ENCODE measurements around the gene RTN4R. TPM values are rescaled to one million over a fixed set of nuclear protein-coding genes. Genes with fewer than 3 reads are reported as not detected.

RTN4R gene
- total RNA-seq, 6 donors from 2014 or later: 2.6 to 13.0 (median 9.0) TPM

DNA sequence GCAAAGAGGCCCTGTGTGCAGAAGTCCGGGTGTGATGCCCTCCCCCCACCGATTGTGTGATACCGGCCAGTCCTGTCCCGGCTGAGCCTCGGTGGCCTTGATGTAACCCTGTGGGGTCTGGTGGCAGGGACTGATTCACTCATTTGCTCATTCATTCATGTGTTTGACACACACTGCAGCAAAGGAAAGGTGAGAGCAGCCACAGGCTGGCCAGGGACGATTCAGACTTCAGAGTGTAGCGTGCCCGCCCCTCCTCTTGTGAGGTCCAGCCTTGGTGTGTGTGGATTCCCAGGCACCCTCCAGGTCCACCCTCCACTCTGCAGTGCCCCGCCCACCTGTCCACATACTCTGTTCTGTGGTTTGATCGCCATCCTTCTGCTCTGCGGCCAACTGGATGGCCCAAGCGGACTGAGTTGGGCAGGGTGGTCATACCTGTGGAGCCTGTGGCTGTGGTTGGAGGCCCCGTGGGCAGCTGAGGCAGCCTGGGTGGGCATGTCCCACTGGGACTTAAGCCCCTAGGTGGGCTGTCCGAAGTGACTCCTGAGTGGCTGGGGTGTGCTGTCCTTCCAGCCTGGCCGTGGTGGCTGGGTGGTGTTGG is 59.3 kb downstream of the RTN4R start:
- no peak for ATAC-seq (ENCODE audit: low FRiP score in 2 of 2)
- no peak overlapping the region for H3K4me3 ChIP-seq
- no peaks in the 10 kb centered on the region for H3K27me3 ChIP-seq
- no peaks in the 10 kb centered on the region for H3K9me3 ChIP-seq
- peaks cover 46 to 68% (median 48%) of the 10 kb centered on the region in 4 donors for H3K4me1 ChIP-seq
- H3K27ac ChIP-seq: no peak overlapping the region
- peak in 1 of 2 donors; percentile 66 for DNase-seq
- TF ChIP-seq EP300 (IDR thresholded peaks at IDR 0.05): no peak
- TF ChIP-seq POLR2A (IDR thresholded peaks at IDR 0.05): no peak
- TF ChIP-seq CTCF (IDR thresholded peaks at IDR 0.05): no peak
- no peak for TF ChIP-seq POLR2AphosphoS5 (IDR thresholded peaks at IDR 0.05)
- H3K36me3 ChIP-seq: no peaks in the 10 kb centered on the region
- WGBS, 2 donors: 80 to 88% methylated on average over 2 to 13 of the region's 15 CpGs

GRCh38 chr22:20207277-20208025 is 60.7 kb downstream of the RTN4R start:
- 79 to 83% methylated on average over 5 to 11 of the region's 11 CpGs for WGBS, 2 donors
- ATAC-seq (ENCODE audit: low FRiP score in 2 of 2) (no peak), DNase-seq (peak in 1 of 2 donors; percentile 66)
- no peak for TF ChIP-seq POLR2A (IDR thresholded peaks at IDR 0.05)
- TF ChIP-seq CTCF (IDR thresholded peaks at IDR 0.05): no peak
- TF ChIP-seq POLR2AphosphoS5 (IDR thresholded peaks at IDR 0.05): no peak
- no peak for TF ChIP-seq EP300 (IDR thresholded peaks at IDR 0.05)
- peak overlapping the region; percentile 78 to 92 (median 86) for H3K27ac ChIP-seq
- peak overlapping the region in 3 of 4 donors; percentile 51 to 86 (median 73) for H3K4me3 ChIP-seq
- H3K9me3 ChIP-seq: no peaks in the 10 kb centered on the region
- peaks cover 57 to 82% (median 58%) of the 10 kb centered on the region in 4 donors for H3K4me1 ChIP-seq
- no peaks in the 10 kb centered on the region for H3K27me3 ChIP-seq
- H3K36me3 ChIP-seq: no peaks in the 10 kb centered on the region

DNA sequence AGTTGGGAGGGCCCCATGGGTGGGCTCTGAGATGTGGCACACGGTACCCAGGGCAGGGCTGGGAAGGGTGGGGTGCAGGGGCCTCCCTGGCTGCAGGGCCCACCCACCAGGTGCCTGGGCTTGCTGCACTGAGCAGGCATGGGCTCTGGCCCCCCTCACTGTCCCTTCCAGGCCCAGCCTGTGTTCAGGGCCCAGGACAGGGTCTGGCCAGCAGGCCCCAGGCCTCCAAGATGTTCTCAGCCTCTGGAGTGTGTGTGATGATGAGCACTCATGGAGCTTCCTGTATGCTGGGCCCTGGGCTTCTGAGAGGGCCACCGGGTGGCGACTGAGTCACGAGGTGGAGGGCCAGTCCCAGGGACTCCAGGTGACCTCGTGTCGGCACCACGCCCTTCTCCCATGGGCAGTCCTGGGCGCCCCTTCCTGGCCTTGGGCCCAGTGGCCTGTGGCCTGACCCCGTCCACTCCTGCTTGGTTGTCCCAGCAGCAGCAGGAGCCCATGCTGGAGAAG is 61.4 kb downstream of the RTN4R start:
- 42 to 50% methylated on average over 2 to 7 of the region's 9 CpGs for WGBS, 2 donors
- Histone ChIP-seq H3K27me3 (no peaks in the 10 kb centered on the region), H3K4me1 (peaks cover 52 to 75% (median 58%) of the 10 kb centered on the region in 4 donors), H3K4me3 (peak overlapping the region; percentile 12 to 86 (median 62)), H3K36me3 (no peaks in the 10 kb centered on the region), H3K27ac (peak overlapping the region; percentile 78 to 92 (median 86)), H3K9me3 (no peaks in the 10 kb centered on the region)
- TF ChIP-seq CTCF (IDR thresholded peaks at IDR 0.05) (peak in 1 of 6 experiments; percentile 5), POLR2AphosphoS5 (IDR thresholded peaks at IDR 0.05) (no peak)
- DNase-seq (peak; percentile 73 to 74), ATAC-seq (ENCODE audit: low FRiP score in 2 of 2) (peak; percentile 1 to 32)

DNA sequence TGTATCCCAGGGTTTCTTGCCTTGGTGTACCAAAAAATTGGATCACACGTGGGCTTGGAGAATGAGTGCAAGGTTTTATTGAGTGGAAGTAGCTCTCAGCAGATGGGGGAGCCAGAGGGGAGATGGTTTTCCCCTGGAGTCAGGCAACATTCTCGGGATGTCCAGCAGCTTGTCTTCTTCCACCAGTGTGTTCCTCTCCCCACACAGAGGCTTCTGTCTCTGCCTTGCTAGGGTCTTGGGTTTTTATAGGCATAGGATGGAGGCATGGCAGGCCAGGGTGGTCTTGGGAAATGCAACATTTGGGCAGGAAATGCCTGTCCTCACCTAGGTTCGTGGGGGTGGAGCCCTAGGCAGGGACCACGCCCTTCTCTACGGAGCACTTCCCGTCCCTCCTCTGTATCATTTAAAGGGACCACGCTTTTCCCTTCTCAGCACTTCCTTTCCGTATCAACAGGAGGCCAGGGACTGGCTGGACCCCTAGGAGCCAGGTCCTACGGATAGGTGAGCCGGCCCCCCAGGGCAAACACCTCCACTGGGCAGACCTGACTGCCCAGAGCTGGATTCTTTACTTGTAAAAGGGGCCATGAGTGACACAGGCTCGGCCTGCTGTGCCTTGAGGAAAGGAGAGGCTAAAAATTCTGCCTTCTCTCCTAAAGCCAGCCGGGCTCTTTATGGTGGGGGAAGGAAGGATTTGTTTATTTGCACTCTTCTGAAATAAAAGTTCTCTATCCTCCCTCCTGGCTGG is 62.0 kb downstream of the RTN4R start:
- no peaks in the 10 kb centered on the region for H3K27me3 ChIP-seq
- H3K4me1 ChIP-seq: peaks cover 46 to 68% (median 53%) of the 10 kb centered on the region in 4 donors
- 5 to 6% methylated on average over 11 to 12 of the region's 12 CpGs for WGBS, 2 donors
- peak overlapping the region; percentile 12 to 86 (median 62) for H3K4me3 ChIP-seq
- no peaks in the 10 kb centered on the region for H3K9me3 ChIP-seq
- ATAC-seq (ENCODE audit: low FRiP score in 2 of 2): peak; percentile 80 to 83
- peak in 1 of 2 donors; percentile 83 for DNase-seq
- H3K27ac ChIP-seq: peak overlapping the region; percentile 78 to 92 (median 86)
- H3K36me3 ChIP-seq: no peaks in the 10 kb centered on the region
- TF ChIP-seq POLR2A (IDR thresholded peaks at IDR 0.05) (peak in 2 of 4 donors; percentile 27 to 50), EP300 (IDR thresholded peaks at IDR 0.05) (no peak), POLR2AphosphoS5 (IDR thresholded peaks at IDR 0.05) (peak in 1 of 2 donors; percentile 80), CTCF (IDR thresholded peaks at IDR 0.05) (peak in 4 of 6 experiments; percentile 29 to 52 (median 39))

Data from upper lobe of left lung (tissue), 6 donors.